ENCODE measurements around the gene HLA-DQA2. TPM values are rescaled to one million over a fixed set of nuclear protein-coding genes. Genes with fewer than 3 reads are reported as not detected.

The HLA-DQA2 gene
- total RNA-seq (2021; ENCODE audit: unreplicated experiment), result not detected
- polyA plus RNA-seq (2012), result not detected in 2 replicates
- not detected for Bru-seq, nascent RNA
- BruChase-seq, experiment 1, labeled RNA remaining after a 6-hour chase, result not detected
- BruChase-seq, experiment 2, labeled RNA remaining after a 2-hour chase, result not detected
- long read RNA-seq, result 0 reads

GRCh38 chr6:32741031-32741960 is at the start of gene HLA-DQA2:
Gene HLA-DQA2, plus strand, starts transcription at chr6:32741391. Its CDS starts 53 bp downstream, at chr6:32741444.
- H3K9me3 ChIP-seq (ENCODE audit: control insufficient read depth in 1 of 2, insufficient read depth in 1 of 2, low read depth in 1 of 2, low read length in 2 of 2), result no peaks in the 10 kb centered on the region
- H2AFZ ChIP-seq (ENCODE audit: low read depth, low read length, poor library complexity, severe bottlenecking), result no peak within 1 kb of the TSS
- no peaks in the 10 kb centered on the region for H3K4me1 ChIP-seq (ENCODE audit: control insufficient read depth in 1 of 2, insufficient read depth in 2 of 2, low read length in 2 of 2)
- RAD21 ChIA-PET (ENCODE audit: low non-redundant PET in 1 of 2, low total read pairs in 2 of 2, uncharacterized antibody in 2 of 2, unreplicated experiment in 2 of 2), result no interaction called here
- H3K9me2 ChIP-seq (ENCODE audit: insufficient read depth), result no peaks in the 10 kb centered on the region
- ATAC-seq, result no peak
- no TSS peak for BruUV-seq (replicated peaks)
- no peak within 1 kb of the TSS for H3K9ac ChIP-seq (ENCODE audit: low read length)
- H3K4me3 ChIP-seq (replicated peaks in 1 of 2; ENCODE audit: low read depth in 1 of 2, low read length in 2 of 2), result no peak within 1 kb of the TSS
- TF ChIP-seq EZH2 (IDR thresholded peaks at IDR 0.05) (no peak), POLR2AphosphoS5 (IDR thresholded peaks at IDR 0.05; ENCODE audit: low read depth, low read length) (no peak)
- CTCF ChIA-PET, result no interaction called here
- no peaks in the 10 kb centered on the region for H3K36me3 ChIP-seq (ENCODE audit: control insufficient read depth in 1 of 2, insufficient read depth in 2 of 2, low read length in 2 of 2)
- H3K27me3 ChIP-seq (ENCODE audit: insufficient read depth, low read length), result no peaks in the 10 kb centered on the region; the same call in 1 of the 2 replicates
- DNase-seq (ENCODE audit: low read depth, low spot score), result no peak
- no peaks in the 10 kb centered on the region for H3K79me2 ChIP-seq (ENCODE audit: insufficient read depth, low read length)
- no peaks in the 10 kb centered on the region for H4K20me1 ChIP-seq (ENCODE audit: insufficient read depth)
- no peak within 1 kb of the TSS for H3K4me2 ChIP-seq (ENCODE audit: low read length)
- intact Hi-C loops (cut with micrococcal nuclease), result no loop called here
- POLR2A ChIA-PET, result interaction anchor here (0.7 kb wide), 1 partner anchor 230 kb away, joined by 3 read pairs; no protein-coding TSS in a partner anchor
- no peak within 1 kb of the TSS for H3K27ac ChIP-seq (ENCODE audit: low read depth, low read length)

DNA sequence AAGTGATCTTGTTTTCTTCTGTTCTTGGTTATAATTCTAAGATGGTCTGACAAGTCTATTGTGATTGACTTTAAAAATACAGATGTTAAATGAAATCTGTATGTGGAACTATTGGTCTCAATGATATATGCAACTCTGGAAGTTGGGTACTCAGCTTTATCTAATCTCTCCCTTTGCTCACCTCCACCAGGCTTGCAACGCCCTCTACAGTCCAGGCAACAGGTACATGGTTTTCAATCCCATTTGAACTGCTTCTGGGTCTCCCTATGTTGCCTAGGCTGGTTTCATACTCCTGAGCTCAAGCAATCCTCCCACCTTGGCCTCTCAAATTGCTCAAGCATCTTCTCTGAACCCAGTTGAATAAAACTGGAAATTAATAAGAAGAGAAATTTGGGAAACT is 49.2 kb upstream of the HLA-DQA2 start:
- Histone ChIP-seq H3K4me2 (ENCODE audit: low read length) (no peak overlapping the region), H4K20me1 (ENCODE audit: insufficient read depth) (no peaks in the 10 kb centered on the region), H3K9ac (ENCODE audit: low read length) (no peak overlapping the region), H3K4me1 (ENCODE audit: control insufficient read depth in 1 of 2, insufficient read depth in 2 of 2, low read length in 2 of 2) (no peaks in the 10 kb centered on the region), H3K79me2 (ENCODE audit: insufficient read depth, low read length) (no peaks in the 10 kb centered on the region), H3K36me3 (ENCODE audit: control insufficient read depth in 1 of 2, insufficient read depth in 2 of 2, low read length in 2 of 2) (no peaks in the 10 kb centered on the region), H3K27me3 (ENCODE audit: insufficient read depth, low read length) (no peaks in the 10 kb centered on the region), H3K27ac (ENCODE audit: low read depth, low read length) (no peak overlapping the region), H3K4me3 (replicated peaks in 1 of 2; ENCODE audit: low read depth in 1 of 2, low read length in 2 of 2) (no peak overlapping the region), H2AFZ (ENCODE audit: low read depth, low read length, poor library complexity, severe bottlenecking) (peak overlapping the region; percentile 35), H3K9me3 (ENCODE audit: control insufficient read depth in 1 of 2, insufficient read depth in 1 of 2, low read depth in 1 of 2, low read length in 2 of 2) (no peaks in the 10 kb centered on the region), H3K9me2 (ENCODE audit: insufficient read depth) (no peaks in the 10 kb centered on the region)
- ChIA-PET POLR2A (no interaction called here), RAD21 (ENCODE audit: low non-redundant PET in 1 of 2, low total read pairs in 2 of 2, uncharacterized antibody in 2 of 2, unreplicated experiment in 2 of 2) (interaction anchor here (0.6 to 1.1 kb wide), 5 partner anchors 8 to 277 kb away, joined by 3 read pairs; no protein-coding TSS in a partner anchor), CTCF (interaction anchor here (0.7 to 1.6 kb wide), 17 partner anchors 9 to 278 kb away, joined by 3 to 26 read pairs (median 7); partner anchors contain the start of gene HLA-DRA)
- peak; percentile 42 for DNase-seq (ENCODE audit: low read depth, low spot score)
- TF ChIP-seq, protein P1, sequence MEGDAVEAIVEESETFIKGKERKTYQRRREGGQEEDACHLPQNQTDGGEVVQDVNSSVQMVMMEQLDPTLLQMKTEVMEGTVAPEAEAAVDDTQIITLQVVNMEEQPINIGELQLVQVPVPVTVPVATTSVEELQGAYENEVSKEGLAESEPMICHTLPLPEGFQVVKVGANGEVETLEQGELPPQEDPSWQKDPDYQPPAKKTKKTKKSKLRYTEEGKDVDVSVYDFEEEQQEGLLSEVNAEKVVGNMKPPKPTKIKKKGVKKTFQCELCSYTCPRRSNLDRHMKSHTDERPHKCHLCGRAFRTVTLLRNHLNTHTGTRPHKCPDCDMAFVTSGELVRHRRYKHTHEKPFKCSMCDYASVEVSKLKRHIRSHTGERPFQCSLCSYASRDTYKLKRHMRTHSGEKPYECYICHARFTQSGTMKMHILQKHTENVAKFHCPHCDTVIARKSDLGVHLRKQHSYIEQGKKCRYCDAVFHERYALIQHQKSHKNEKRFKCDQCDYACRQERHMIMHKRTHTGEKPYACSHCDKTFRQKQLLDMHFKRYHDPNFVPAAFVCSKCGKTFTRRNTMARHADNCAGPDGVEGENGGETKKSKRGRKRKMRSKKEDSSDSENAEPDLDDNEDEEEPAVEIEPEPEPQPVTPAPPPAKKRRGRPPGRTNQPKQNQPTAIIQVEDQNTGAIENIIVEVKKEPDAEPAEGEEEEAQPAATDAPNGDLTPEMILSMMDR (IDR thresholded peaks at IDR 0.05 in 2 of 3, conservative IDR thresholded peaks at IDR 0.05 in 1 of 3; ENCODE audit: borderline replicate concordance in 1 of 3, insufficient read depth in 1 of 3, low read depth in 2 of 3, low read length in 2 of 3), result peak; percentile 65 to 80 (median 66); a peak in 5 of 6 replicates
- TF ChIP-seq POLR2A (IDR thresholded peaks at IDR 0.05; ENCODE audit: borderline replicate concordance, extremely low read depth, insufficient read depth, insufficient read length), result no peak
- peak; percentile 87 for TF ChIP-seq RAD21 (IDR thresholded peaks at IDR 0.05; ENCODE audit: low read depth)
- peak; percentile 91 for ATAC-seq
- BruUV-seq (replicated peaks), result no TSS peak
- intact Hi-C loops (cut with micrococcal nuclease), result loop anchor here (1.0 to 2.0 kb wide), 2 partner anchors 259 to 447 kb away; no protein-coding TSS in a partner anchor

Data from HCT116 (cell line).